HG02759 (cell line): ENCODE measurements around the gene COQ10A.

Experiments
- ATAC-seq: cut with Tn5 transposase; IDR thresholded peaks from one replicate; pipeline ENCODE4 v1.9.1; 2021; ENCODE audit warnings: mild to moderate bottlenecking, moderate library complexity; ENCODE audit not compliant: unreplicated experiment

The COQ10A gene

GRCh38 chr12:56266693-56267442, at the start of gene COQ10A:
Gene COQ10A (plus strand): TSS chr12:56266942. CDS start chr12:56267119, 177 bp downstream.
- peak; percentile 93 for ATAC-seq

- no peak for ATAC-seq
Observed at GRCh38 chr12:56219840-56220239, 46.9 kb upstream of the COQ10A start.

GRCh38 chr12:56220611-56221231, 46.0 kb upstream of the COQ10A start:
- ATAC-seq = no peak

GRCh38 chr12:56221232-56221756, 45.4 kb upstream of the COQ10A start:
- peak; percentile 30 for ATAC-seq

- ATAC-seq = peak; percentile 80
Observed at GRCh38 chr12:56221757-56222530, 44.8 kb upstream of the COQ10A start, which contains the start of gene RNF41. Gene RNF41 (minus strand): TSS chr12:56221922. CDS start chr12:56214047, 7,875 bp downstream.

- no peak for ATAC-seq
Observed at GRCh38 chr12:56222531-56222895, 44.2 kb upstream of the COQ10A start.

DNA sequence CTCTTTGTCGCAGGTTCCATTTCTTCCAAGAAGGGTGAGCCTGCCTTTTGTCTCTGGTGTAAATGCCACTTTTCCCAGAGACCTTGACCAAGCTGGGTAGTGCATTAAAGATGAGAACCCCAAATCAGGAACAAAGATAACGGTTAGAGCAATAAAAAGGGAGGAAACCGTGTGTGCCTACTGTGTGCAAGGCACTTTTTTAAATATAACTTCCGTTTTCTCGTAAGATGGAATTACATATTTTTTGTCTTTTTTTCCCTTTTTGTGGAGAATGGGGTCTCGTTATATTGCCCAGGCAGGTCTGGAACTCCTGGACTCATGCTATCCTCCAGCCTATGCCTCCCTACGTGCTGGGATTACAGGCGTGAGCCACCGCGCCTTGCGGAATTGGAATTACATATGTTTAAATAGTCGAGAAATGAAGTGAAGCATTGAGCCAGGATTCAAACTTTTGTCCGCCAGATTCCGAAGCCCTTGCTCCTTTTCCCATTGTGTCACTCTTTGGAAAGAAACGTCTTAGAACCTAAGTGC, 43.1 kb upstream of the COQ10A start:
- ATAC-seq = no peak

- peak; percentile 82 for ATAC-seq
Observed at GRCh38 chr12:56224102-56224701, 42.5 kb upstream of the COQ10A start, which contains the start of gene NABP2. Gene NABP2 (plus strand): TSS chr12:56224342. CDS start chr12:56224857, 515 bp downstream.

GRCh38 chr12:56224954-56225353, 41.8 kb upstream of the COQ10A start:
- ATAC-seq = no peak

- ATAC-seq = no peak
Observed at GRCh38 chr12:56229082-56229481, 37.7 kb upstream of the COQ10A start.

DNA sequence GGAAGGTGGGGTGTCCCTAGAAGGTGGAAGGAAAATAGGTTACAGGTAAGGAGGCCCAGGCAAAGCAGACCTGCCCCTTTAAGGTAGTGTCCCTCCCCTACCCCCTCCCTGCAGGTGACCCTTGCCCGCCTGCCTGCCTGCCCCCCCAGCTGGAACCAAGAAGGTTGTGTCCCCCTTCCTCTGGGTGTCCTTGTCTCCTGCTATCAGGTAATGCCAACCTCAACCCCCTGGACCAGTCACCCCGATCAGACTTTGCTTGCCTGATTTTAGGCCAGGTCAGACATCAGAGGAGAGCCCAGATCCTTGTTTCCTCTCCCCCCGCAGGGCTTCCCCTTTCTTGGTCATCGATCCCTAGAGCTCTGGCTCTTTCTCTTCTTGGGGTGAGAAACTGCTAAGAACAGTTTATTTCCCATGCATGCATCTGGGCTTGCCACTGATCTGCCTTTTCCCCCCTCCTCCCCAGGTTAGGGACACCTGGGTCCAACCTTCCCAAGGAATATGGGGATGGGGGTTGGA, 36.8 kb upstream of the COQ10A start, which contains the start of gene SLC39A5:
Gene SLC39A5 (plus strand): TSS at position 136 of the 516 bp plus-strand sequence. CDS start 1,224 bp downstream, outside the sequence.
- ATAC-seq = no peak

GRCh38 chr12:56230432-56231183, 36.1 kb upstream of the COQ10A start:
- ATAC-seq = no peak

- no peak for ATAC-seq
Observed at GRCh38 chr12:56231184-56231582, 35.6 kb upstream of the COQ10A start.

DNA sequence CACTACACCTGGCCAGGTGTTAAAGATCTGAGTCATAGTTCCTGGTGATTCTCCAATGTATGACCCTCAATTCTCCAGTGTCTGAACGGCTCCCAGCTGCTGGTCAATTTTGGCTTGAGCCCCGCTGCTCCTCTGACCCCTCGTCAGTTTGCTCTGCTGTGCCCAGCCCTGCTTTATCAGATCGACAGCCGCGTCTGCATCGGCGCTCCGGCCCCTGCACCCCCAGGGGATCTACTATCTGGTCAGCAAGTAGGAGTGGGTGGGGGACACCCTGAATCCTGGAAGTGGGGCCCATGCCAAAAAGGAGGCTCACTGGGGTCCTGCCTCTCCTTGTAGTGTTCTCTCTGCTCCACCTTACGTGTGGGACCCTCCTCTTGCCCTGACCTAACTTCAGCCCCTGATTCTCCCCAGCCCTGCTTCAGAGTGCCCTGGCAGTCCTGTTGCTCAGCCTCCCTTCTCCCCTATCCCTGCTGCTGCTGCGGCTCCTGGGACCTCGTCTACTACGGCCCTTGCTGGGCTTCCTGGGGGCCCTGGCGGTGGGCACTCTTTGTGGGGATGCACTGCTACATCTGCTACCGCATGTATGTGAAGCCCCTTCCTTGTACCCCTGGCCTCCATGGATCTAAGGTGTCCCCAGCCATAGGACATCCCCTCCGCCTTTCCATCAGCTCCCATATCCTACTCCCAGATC, 31.9 kb upstream of the COQ10A start:
- ATAC-seq = no peak

DNA sequence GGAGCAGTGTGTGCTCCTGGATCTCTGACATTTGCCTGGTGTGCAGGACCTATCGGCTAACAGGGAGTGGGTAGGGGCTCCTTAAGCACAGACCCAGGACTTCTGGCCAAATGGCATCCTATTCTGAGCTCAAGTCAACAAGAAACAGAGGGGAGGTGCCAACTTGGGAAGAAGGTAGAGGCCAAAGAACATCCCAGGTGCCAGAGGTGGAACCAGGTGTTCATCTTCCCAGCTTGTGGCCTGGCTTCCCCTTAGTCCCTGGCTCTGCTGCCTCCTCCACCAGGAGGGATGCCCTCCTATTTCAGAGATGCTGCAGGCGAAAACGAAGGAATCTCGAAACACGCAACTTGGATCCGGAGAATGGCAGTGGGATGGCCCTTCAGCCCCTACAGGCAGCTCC, 30.7 kb upstream of the COQ10A start:
- ATAC-seq = no peak

- ATAC-seq = no peak
Observed at GRCh38 chr12:56236985-56237384, 29.8 kb upstream of the COQ10A start.

GRCh38 chr12:56237552-56237951, 29.2 kb upstream of the COQ10A start:
- ATAC-seq = no peak

- ATAC-seq = no peak
Observed at GRCh38 chr12:56241424-56242303, 25.1 kb upstream of the COQ10A start.
